NCI-H82 treated with DMSO at 0.1 percent for 48 hours (cell line): ENCODE data around the gene ZNF652.

Source experiments
- DNase-seq: peaks from one replicate; lab custom pipeline; 2025; ENCODE audit not compliant: unreplicated experiment; lab: John Stamatoyannopoulos, UW

The ZNF652 gene

DNA sequence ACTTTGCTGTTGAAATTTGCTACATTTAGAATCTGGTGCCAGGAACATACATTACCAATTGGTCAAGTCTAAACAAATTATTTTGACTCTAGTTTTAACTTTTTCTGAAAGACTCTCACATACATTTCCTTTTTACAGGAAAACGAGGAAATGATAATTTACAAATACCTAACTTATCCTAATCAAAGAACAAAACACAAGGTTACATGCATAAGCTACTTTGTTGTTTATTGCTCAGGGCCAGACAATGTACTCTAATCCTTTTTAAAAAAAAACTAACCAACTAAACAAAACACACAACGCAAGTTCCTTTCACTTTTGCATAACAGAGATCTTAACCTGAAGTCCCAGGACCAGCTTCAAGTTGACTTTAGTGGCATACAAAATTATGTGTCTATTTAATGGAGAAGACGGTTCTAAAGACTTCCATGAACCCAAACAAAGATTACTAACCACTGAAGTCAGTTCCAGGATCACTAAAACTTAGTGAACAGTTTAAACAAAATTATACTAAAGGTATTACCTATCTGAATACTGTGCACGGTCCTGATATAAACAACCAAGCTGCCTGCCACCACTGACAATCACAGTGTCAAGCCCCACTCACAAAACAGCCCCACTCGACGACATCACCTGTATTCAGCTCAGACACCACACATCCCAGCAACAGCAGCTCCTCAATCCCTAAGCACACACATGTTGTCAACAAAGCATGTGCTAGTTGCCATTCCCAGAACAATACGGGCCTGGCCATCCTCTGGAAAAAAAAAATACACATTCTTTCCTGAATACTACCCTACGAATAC is 1.9 kb downstream of the ZNF652 start:
- DNase-seq = no peak

DNA sequence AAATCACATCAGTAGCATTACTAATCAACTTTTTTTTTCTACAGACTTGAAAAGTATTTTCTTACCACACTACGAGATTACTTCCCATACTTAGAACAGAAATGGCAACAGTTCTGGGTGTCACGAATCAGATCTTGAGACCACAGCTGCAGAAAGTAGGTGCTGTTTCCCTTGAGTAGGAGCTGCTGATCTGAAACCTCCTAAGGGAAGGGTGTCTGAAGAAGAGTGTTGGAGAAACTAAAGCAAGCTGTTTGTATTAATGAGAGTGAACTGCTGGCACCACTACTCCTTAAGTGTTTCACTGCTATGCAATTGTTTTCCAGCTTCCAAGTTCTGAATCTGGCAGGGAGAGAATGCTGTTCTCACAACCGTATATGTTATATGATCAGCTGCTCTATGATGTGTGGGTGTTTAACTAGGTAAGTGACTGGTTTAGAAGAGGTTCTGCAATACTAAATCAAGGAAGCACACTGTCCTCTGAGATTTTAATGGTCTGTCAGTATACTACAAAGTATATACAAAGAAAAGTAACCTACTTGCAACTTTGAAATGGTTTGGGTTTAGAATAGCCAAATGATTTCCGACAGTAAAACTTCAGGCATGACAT is 3.3 kb downstream of the ZNF652 start:
- no peak for DNase-seq

DNA sequence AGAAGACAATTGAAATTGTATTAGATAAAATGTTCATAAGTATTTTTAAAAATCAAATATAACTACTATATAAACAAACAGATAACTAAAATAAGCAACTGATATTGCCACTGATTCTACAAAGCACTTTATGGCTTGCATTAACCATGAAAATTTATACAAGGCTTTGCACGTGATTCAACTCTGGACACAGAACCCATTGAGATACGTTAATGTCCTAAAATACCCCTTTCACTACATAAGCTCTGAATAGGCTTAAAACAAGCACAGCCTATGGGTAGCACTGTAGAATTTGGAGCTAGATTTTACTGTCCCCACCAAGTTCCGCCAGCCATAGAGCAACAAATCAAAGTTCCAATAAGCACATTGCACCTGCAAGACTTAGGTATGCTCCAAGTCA is 4.5 kb downstream of the ZNF652 start:
- no peak for DNase-seq

DNA sequence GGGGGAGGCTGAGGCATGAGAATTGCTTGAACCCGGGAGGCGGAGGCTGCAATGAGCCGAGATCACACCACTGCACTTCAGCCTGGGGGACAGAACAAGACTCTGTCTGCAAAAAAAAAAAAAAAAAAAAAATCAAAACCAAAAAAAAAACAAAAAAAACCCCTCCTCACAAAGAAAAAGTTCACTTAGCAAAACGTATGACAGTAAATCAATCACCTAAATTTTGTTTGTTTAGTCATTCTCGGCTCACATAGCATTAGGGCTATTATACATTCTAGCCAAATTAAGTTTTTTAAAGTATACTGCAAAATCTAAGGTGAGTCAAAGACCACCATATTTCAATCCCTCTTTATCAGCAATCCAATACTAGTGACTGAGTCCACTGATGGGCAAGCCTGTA is 5.7 kb downstream of the ZNF652 start:
- DNase-seq = no peak

DNA sequence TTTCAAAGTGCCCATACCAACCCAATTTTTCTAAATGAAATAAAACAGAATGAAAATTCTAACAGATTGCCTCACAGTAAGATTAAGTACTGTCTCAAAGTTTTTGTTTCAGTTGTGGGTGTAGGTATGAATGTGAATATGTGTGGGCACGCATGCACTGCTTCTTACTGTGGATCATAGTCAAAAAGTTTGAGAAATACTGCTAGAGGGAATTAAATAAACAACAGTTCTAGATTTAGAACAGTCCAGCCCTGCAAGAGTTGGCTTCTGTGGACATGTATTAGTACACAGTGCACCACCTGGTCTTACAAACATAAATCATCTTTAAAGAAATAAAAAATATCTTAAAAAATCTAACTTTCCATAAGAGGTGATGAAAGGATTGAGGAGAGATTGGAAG is 8.4 kb downstream of the ZNF652 start:
- no peak for DNase-seq

DNA sequence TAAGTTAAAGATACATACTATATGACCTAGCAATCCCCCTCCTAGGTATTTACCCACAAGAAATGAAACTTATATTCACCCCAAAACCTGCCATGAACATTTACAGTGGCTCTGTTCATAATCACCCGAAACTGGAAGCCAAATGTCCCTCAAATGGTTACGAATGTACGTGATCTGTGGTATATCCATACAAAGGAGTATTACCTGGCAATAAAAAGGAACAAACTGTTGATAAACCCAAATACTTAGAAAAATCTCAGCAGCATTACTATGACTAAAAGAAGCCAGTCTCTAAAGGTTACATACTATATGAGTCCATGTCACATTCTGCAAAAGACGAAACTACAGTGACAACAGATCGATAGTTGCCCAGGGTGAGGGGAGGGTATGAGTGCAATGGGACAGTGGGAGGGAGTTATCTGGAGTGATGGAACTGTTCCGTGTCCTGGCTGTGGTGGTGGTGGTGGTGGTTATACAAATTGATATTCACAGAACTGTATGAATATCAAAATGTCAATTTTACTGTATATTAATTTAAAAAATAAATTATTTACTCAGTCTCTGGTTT is 9.4 kb downstream of the ZNF652 start:
- DNase-seq = no peak

GRCh38 chr17:49351572-49352140 is 10.4 kb downstream of the ZNF652 start:
- DNase-seq = no peak

GRCh38 chr17:49349541-49349940 is 12.5 kb downstream of the ZNF652 start:
- DNase-seq = no peak

- no peak for DNase-seq
Measured at GRCh38 chr17:49344914-49345313, 17.1 kb downstream of the ZNF652 start.

DNA sequence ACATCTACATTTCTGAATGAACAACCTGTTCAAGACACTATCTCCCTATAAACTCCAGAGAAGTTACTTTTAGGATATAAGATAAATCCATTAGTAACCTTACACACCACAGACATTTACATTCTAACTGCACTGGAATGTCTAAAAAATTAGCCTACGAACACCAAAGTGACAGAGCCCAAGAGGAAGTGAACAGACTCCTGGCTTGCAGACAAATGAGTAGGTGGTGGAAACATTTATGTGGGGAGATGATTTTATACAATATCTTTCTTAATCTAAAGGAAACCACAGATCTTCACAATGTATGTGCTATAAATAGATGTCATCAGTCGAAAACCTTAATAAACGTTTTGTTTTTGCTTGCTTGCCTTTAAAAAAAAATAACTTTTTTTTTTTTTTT is 18.8 kb downstream of the ZNF652 start:
- DNase-seq = no peak

GRCh38 chr17:49342575-49342936 is 19.5 kb downstream of the ZNF652 start:
- DNase-seq = no peak

GRCh38 chr17:49341356-49341755 is 20.7 kb downstream of the ZNF652 start:
- DNase-seq = no peak

DNA sequence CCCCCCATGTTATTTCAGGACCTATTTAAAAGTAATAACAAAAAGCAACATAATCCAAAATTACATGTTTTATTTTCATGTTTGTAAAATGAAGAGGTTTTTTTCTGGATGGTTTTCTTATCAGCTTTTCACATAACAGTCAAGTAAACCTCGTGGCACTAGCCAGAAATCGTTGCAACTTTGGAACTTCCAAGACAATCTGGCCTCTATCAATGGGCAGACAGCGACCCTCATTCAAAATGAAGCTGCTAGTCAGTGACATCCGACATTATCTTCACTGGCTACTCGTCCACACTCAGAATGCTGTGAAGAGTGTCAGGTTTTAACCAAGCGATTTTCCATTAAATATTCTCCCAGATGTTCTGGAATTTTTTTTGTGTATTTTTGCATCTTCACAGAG is 22.7 kb downstream of the ZNF652 start:
- no peak for DNase-seq

- DNase-seq = no peak
Measured at GRCh38 chr17:49338883-49339282, 23.2 kb downstream of the ZNF652 start.

GRCh38 chr17:49337884-49338283 is 24.2 kb downstream of the ZNF652 start:
- no peak for DNase-seq

DNA sequence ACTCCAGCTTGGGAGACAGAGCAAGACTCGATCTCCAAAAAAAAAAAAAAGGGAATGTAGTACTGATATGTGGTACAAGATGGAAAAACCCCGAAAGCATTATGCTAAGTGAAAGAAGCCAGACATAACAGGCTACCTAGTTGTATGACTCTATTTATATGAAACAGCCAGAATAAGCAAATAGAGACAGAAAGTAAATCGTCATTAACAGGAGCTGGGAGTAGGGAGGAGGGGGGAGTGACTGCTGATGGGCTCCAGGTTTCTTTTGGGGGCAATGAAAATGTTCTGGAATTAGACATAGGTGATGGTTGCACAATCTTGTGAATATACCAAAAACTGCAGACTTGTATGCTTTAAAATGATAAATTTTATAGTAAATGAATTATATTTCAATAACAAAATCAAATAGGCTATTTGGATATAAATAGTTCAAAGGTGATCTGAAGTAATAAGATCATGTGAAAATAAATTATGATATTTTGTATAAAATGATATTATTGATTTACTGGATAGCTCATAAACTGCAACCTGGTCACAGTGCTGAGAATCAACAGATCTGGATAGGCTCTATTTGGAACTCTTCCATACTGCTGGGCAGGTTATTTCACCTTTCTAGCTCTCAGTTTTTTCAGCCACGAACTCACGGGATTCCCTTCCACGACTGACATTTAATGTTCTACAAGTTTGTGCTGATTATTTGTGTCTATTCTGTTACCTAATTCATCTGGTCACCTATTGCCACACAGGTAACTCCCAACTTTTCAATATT is 27.1 kb downstream of the ZNF652 start:
- DNase-seq = no peak

DNA sequence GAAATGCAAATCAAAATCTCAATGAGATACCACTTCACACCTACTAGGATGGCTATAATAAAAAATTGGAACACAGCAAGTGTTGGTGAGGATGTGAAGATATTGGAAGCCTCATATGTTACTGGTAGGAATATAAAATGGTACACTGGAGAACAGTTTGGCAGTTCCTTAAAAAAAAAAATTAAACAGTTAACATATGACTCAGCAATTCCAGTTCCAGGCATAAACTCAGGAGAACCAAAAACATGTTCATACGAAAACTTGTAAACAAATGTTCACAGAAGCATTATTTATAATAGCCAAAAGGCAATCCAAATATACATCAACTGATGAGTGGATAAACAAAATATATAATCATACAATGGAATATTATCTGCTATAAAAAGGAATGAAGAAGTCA is 28.2 kb downstream of the ZNF652 start:
- no peak for DNase-seq

- DNase-seq = no peak
Measured at GRCh38 chr17:49327835-49328784, 33.9 kb downstream of the ZNF652 start.

DNA sequence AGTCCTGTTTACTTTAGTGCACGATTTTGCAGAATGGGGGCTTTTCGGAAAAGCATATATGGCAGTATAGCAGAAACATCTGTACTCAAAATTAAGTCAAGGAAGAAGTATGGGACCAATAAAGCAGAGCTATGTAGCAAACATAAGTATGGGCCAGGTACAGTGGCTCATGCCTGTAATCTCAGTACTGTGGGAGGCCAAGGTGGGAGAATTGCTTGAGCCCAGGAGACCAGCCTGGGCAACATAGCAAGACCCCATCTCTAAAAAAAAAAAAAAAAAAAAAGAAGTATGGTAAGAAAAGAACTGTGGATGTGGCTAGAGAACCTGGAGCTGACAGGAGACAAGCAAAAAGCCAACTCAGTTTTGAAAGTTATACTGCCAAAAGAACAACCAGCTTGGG is 36.1 kb downstream of the ZNF652 start:
- DNase-seq = no peak

- DNase-seq = no peak
Measured at GRCh38 chr17:49318435-49318965, 43.5 kb downstream of the ZNF652 start.
